ENCODE results near the gene ATP6V0C.
"Not testable (repeated sequence)": the region's sequence is repeated elsewhere in the genome, so short reads cannot be mapped to it uniquely, and the experiment has no call there.

ATP6V0C gene

DNA sequence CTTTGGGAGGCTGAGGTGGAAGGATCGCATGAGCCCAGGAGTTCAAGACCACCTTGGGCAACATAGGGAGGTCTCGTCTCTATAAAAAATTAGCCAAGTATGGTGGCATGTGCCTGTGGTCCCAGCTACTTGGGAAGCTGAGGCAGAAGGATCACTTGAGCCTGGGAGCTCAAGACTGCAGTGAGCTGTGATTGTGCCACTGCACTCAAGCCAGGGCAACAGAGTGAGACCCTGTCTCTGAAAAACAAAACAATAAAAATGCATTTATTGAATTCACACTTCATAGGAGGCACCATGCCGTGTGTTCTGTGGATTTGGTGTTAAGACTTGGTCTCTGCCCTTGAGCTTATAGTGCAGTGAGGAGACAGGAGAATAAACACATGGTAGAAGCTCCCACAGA lies 36.4 kb upstream of the ATP6V0C start:
- Histone ChIP-seq H3K79me1 (ENCODE audit: low read depth, low read length) (peaks cover 14% of the 10 kb centered on the region), H3K18ac (ENCODE audit: low read length) (no peak overlapping the region), H2BK12ac (ENCODE audit: low read length) (no peak overlapping the region), H2AK5ac (ENCODE audit: low read depth, low read length) (no peak overlapping the region), H4K8ac (ENCODE audit: low read depth, low read length) (no peak overlapping the region), H3K4me3 (ENCODE audit: low read length in 2 of 2) (no peak overlapping the region), H3K14ac (ENCODE audit: low read length) (no peak overlapping the region), H3K9me3 (replicated peaks in 1 of 2; ENCODE audit: control insufficient read depth in 2 of 2, insufficient read depth in 1 of 2, low read depth in 1 of 2, low read length in 2 of 2) (no peaks in the 10 kb centered on the region), H3K27me3 (ENCODE audit: control insufficient read depth in 3 of 3, insufficient read depth in 3 of 3, low read depth in 1 of 3, low read length in 3 of 3) (peaks cover 0 to 19% (median 0%) of the 10 kb centered on the region in 3 experiments), H3K4me1 (ENCODE audit: control insufficient read depth in 2 of 2, insufficient read depth in 1 of 2, low read depth in 1 of 2, low read length in 2 of 2) (peaks cover 5 to 8% of the 10 kb centered on the region in 2 donors), H3K36me3 (replicated peaks in 1 of 2; ENCODE audit: control insufficient read depth in 2 of 2, insufficient read depth in 2 of 2, low read length in 2 of 2) (no peaks in the 10 kb centered on the region), H3K27ac (replicated peaks; ENCODE audit: low read length) (no peak overlapping the region), H3K4me2 (ENCODE audit: insufficient read depth, low read length, poor library complexity, severe bottlenecking) (no peak overlapping the region), H2AFZ (ENCODE audit: low read length) (no peak overlapping the region), H3K9ac (ENCODE audit: low read depth, low read length, poor library complexity) (no peak overlapping the region), H2BK15ac (ENCODE audit: low read length) (no peak overlapping the region), H3K4ac (ENCODE audit: low read length) (no peak overlapping the region), H4K91ac (ENCODE audit: low read depth, low read length, poor library complexity) (no peak overlapping the region), H2BK5ac (ENCODE audit: low read length) (no peak overlapping the region), H2BK120ac (ENCODE audit: low read depth, low read length) (no peak overlapping the region), H3K23ac (ENCODE audit: low read depth, low read length, poor library complexity) (no peak overlapping the region)
- no CpG with 5 or more reads among the region's 3 CpGs for WGBS, 2 donors (ENCODE audit: extremely low coverage in 2 of 2, insufficient read length in 2 of 2, insufficient replicate concordance in 1 of 2)
- DNase-seq (ENCODE audit: low spot score): no peak

DNA sequence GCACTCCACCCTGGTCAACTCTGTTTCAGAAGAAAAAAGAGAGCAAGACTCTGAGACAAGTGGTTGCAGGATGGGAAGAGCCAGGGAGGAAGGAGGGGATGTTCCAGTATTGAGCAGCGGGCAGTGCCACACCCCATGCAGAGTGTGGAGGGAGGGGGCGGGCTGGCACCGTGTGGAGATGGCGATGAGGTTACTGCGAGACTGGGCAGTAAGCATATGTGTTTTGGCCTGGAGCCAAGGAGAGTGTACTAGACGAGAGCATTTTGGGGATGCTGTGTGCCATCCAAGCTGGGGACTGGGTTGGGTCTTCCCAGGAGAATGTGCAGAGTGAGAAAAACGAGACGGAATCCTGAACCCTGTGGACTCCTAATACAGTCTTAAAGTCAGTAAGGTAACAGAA lies 35.5 kb upstream of the ATP6V0C start:
- Histone ChIP-seq H3K79me1 (ENCODE audit: low read depth, low read length) (peaks cover 17% of the 10 kb centered on the region), H3K18ac (ENCODE audit: low read length) (no peak overlapping the region), H3K4me2 (ENCODE audit: insufficient read depth, low read length, poor library complexity, severe bottlenecking) (no peak overlapping the region), H3K27me3 (ENCODE audit: control insufficient read depth in 3 of 3, insufficient read depth in 3 of 3, low read depth in 1 of 3, low read length in 3 of 3) (peaks cover 0 to 17% (median 0%) of the 10 kb centered on the region in 3 experiments), H3K27ac (replicated peaks; ENCODE audit: low read length) (no peak overlapping the region), H3K4ac (ENCODE audit: low read length) (no peak overlapping the region), H3K36me3 (replicated peaks in 1 of 2; ENCODE audit: control insufficient read depth in 2 of 2, insufficient read depth in 2 of 2, low read length in 2 of 2) (no peaks in the 10 kb centered on the region), H3K4me3 (ENCODE audit: low read length in 2 of 2) (no peak overlapping the region), H2BK120ac (ENCODE audit: low read depth, low read length) (no peak overlapping the region), H3K14ac (ENCODE audit: low read length) (no peak overlapping the region), H4K91ac (ENCODE audit: low read depth, low read length, poor library complexity) (no peak overlapping the region), H2BK5ac (ENCODE audit: low read length) (no peak overlapping the region), H3K9ac (ENCODE audit: low read depth, low read length, poor library complexity) (no peak overlapping the region), H3K23ac (ENCODE audit: low read depth, low read length, poor library complexity) (peak overlapping the region; percentile 6), H2BK12ac (ENCODE audit: low read length) (no peak overlapping the region), H2AK5ac (ENCODE audit: low read depth, low read length) (no peak overlapping the region), H2AFZ (ENCODE audit: low read length) (no peak overlapping the region), H3K9me3 (replicated peaks in 1 of 2; ENCODE audit: control insufficient read depth in 2 of 2, insufficient read depth in 1 of 2, low read depth in 1 of 2, low read length in 2 of 2) (no peaks in the 10 kb centered on the region), H4K8ac (ENCODE audit: low read depth, low read length) (no peak overlapping the region), H2BK15ac (ENCODE audit: low read length) (no peak overlapping the region), H3K4me1 (ENCODE audit: control insufficient read depth in 2 of 2, insufficient read depth in 1 of 2, low read depth in 1 of 2, low read length in 2 of 2) (peaks cover 3 to 5% of the 10 kb centered on the region in 2 donors)
- DNase-seq (ENCODE audit: low spot score): no peak
- no CpG with 5 or more reads among the region's 8 CpGs for WGBS, 2 donors (ENCODE audit: extremely low coverage in 2 of 2, insufficient read length in 2 of 2, insufficient replicate concordance in 1 of 2)

DNA sequence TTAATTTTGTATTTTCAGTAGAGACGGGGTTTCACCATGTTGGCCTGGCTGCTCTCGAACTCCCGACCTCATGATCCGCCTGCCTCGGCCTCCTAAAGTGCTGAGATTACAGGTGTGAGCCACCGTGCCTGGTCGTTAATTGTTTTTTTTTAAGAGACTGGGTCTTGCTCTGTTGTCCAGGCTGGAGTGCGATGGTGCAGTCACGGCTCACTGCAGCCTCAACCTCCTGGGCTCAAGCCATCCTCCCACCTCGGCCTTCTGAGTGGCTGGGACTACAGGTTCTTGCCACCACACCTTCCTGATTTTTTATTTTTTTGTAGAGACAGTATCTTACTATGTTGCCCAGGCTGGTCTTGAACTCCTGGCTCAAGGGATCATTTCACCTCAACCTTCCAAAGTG lies 33.8 kb upstream of the ATP6V0C start:
- not testable (repeated sequence) for H3K4me1 ChIP-seq (ENCODE audit: control insufficient read depth in 2 of 2, insufficient read depth in 1 of 2, low read depth in 1 of 2, low read length in 2 of 2); DNase-seq (ENCODE audit: low spot score); H3K36me3 ChIP-seq (replicated peaks in 1 of 2; ENCODE audit: control insufficient read depth in 2 of 2, insufficient read depth in 2 of 2, low read length in 2 of 2); H3K4me3 ChIP-seq (ENCODE audit: low read length in 2 of 2); H3K14ac ChIP-seq (ENCODE audit: low read length); H2BK120ac ChIP-seq (ENCODE audit: low read depth, low read length); H2BK12ac ChIP-seq (ENCODE audit: low read length); H2AK5ac ChIP-seq (ENCODE audit: low read depth, low read length); H4K8ac ChIP-seq (ENCODE audit: low read depth, low read length); H3K23ac ChIP-seq (ENCODE audit: low read depth, low read length, poor library complexity); H2BK15ac ChIP-seq (ENCODE audit: low read length); H3K4me2 ChIP-seq (ENCODE audit: insufficient read depth, low read length, poor library complexity, severe bottlenecking); H2BK5ac ChIP-seq (ENCODE audit: low read length); H2AFZ ChIP-seq (ENCODE audit: low read length); H3K9me3 ChIP-seq (replicated peaks in 1 of 2; ENCODE audit: control insufficient read depth in 2 of 2, insufficient read depth in 1 of 2, low read depth in 1 of 2, low read length in 2 of 2); H3K9ac ChIP-seq (ENCODE audit: low read depth, low read length, poor library complexity); H3K18ac ChIP-seq (ENCODE audit: low read length); H4K91ac ChIP-seq (ENCODE audit: low read depth, low read length, poor library complexity); H3K4ac ChIP-seq (ENCODE audit: low read length); H3K27ac ChIP-seq (replicated peaks; ENCODE audit: low read length)
- peaks cover 12% of the 10 kb centered on the region for H3K79me1 ChIP-seq (ENCODE audit: low read depth, low read length)
- H3K27me3 ChIP-seq (ENCODE audit: control insufficient read depth in 3 of 3, insufficient read depth in 3 of 3, low read depth in 1 of 3, low read length in 3 of 3): peaks cover 0 to 10% (median 0%) of the 10 kb centered on the region in 3 experiments
- no CpG with 5 or more reads among the region's 10 CpGs for WGBS, 2 donors (ENCODE audit: extremely low coverage in 2 of 2, insufficient read length in 2 of 2, insufficient replicate concordance in 1 of 2)

DNA sequence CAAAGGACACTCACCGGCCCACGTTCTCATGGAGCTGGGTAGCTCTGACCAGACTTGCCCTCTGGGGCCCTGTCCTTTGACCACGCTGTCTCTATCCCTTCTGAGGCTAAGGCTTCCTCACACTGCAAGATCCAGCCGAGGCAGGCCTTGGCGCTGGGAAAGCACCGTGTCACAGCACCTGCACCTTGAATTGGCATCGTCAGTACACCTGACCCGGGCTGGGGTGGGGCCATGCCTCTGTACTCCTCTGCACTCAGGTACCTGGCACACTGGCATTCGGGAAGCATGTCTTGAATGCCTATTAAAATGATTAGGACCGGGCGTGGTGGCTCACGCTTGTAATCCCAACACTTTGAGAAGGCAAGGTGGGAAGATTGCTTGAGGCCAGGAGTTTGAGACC lies 32.8 kb upstream of the ATP6V0C start:
- Histone ChIP-seq H3K4me3 (ENCODE audit: low read length in 2 of 2) (no peak overlapping the region), H3K9ac (ENCODE audit: low read depth, low read length, poor library complexity) (no peak overlapping the region), H3K4me2 (ENCODE audit: insufficient read depth, low read length, poor library complexity, severe bottlenecking) (no peak overlapping the region), H3K4ac (ENCODE audit: low read length) (no peak overlapping the region), H3K27ac (replicated peaks; ENCODE audit: low read length) (no peak overlapping the region), H2AK5ac (ENCODE audit: low read depth, low read length) (no peak overlapping the region), H2BK12ac (ENCODE audit: low read length) (no peak overlapping the region), H2BK120ac (ENCODE audit: low read depth, low read length) (no peak overlapping the region), H3K9me3 (replicated peaks in 1 of 2; ENCODE audit: control insufficient read depth in 2 of 2, insufficient read depth in 1 of 2, low read depth in 1 of 2, low read length in 2 of 2) (no peaks in the 10 kb centered on the region), H3K36me3 (replicated peaks in 1 of 2; ENCODE audit: control insufficient read depth in 2 of 2, insufficient read depth in 2 of 2, low read length in 2 of 2) (no peaks in the 10 kb centered on the region), H2BK15ac (ENCODE audit: low read length) (no peak overlapping the region), H4K8ac (ENCODE audit: low read depth, low read length) (no peak overlapping the region), H3K14ac (ENCODE audit: low read length) (no peak overlapping the region), H3K27me3 (ENCODE audit: control insufficient read depth in 3 of 3, insufficient read depth in 3 of 3, low read depth in 1 of 3, low read length in 3 of 3) (peaks cover 0 to 6% (median 0%) of the 10 kb centered on the region in 3 experiments), H3K18ac (ENCODE audit: low read length) (no peak overlapping the region), H4K91ac (ENCODE audit: low read depth, low read length, poor library complexity) (no peak overlapping the region), H3K4me1 (ENCODE audit: control insufficient read depth in 2 of 2, insufficient read depth in 1 of 2, low read depth in 1 of 2, low read length in 2 of 2) (peaks cover 0 to under 1% of the 10 kb centered on the region in 2 donors), H3K23ac (ENCODE audit: low read depth, low read length, poor library complexity) (no peak overlapping the region), H2BK5ac (ENCODE audit: low read length) (no peak overlapping the region), H3K79me1 (ENCODE audit: low read depth, low read length) (peaks cover 12% of the 10 kb centered on the region), H2AFZ (ENCODE audit: low read length) (no peak overlapping the region)
- WGBS, 2 donors (ENCODE audit: extremely low coverage in 2 of 2, insufficient read length in 2 of 2, insufficient replicate concordance in 1 of 2): no CpG with 5 or more reads among the region's 12 CpGs
- DNase-seq (ENCODE audit: low spot score): no peak
